Skeletal muscle satellite cell (primary cell): ENCODE results near the gene CCDC106.

Experiments
- H3K27me3 ChIP-seq: 2 replicates; pipeline ENCODE4 v1.7.0; 2013; ENCODE audit warnings: low read length; ENCODE audit not compliant: control insufficient read depth, insufficient read depth
- H3K36me3 ChIP-seq: 2 replicates; pipeline ENCODE4 v1.7.0; 2013; ENCODE audit warnings: mild to moderate bottlenecking, control low read depth, low read length; ENCODE audit not compliant: insufficient read depth
- H3K4me1 ChIP-seq: 2 replicates; pipeline ENCODE4 v1.7.0; 2013; ENCODE audit warnings: low read length; ENCODE audit not compliant: control insufficient read depth, insufficient read depth
- H3K4me2 ChIP-seq: 2 replicates; pipeline ENCODE4 v1.7.0; 2013; ENCODE audit warnings: mild to moderate bottlenecking, low read length
- H3K4me3 ChIP-seq: 2 replicates; pipeline ENCODE4 v1.7.0; 2013; ENCODE audit warnings: low read length
- H3K9ac ChIP-seq: 2 replicates; pipeline ENCODE4 v1.7.0; 2013; ENCODE audit warnings: mild to moderate bottlenecking, low read depth, low read length, moderate library complexity
- H3K9me3 ChIP-seq: replicated peaks from 2 replicates; pipeline ENCODE4 v1.7.0; 2013; ENCODE audit warnings: mild to moderate bottlenecking, control low read depth, low read length

CCDC106 gene

GRCh38 chr19:55685776-55686175 lies 37.8 kb downstream of the CCDC106 start:
- Histone ChIP-seq H3K27me3 (no peaks in the 10 kb centered on the region), H3K4me3 (no peak overlapping the region), H3K36me3 (peaks cover 67% of the 10 kb centered on the region), H3K4me1 (no peaks in the 10 kb centered on the region), H3K9me3 (no peaks in the 10 kb centered on the region), H3K4me2 (no peak overlapping the region), H3K9ac (no peak overlapping the region)

GRCh38 chr19:55686311-55687050 lies 38.5 kb downstream of the CCDC106 start:
- Histone ChIP-seq H3K9ac (no peak overlapping the region), H3K9me3 (no peaks in the 10 kb centered on the region), H3K4me2 (no peak overlapping the region), H3K36me3 (peaks cover 62% of the 10 kb centered on the region), H3K27me3 (no peaks in the 10 kb centered on the region), H3K4me1 (no peaks in the 10 kb centered on the region), H3K4me3 (no peak overlapping the region)

GRCh38 chr19:55687281-55688201 lies 39.5 kb downstream of the CCDC106 start:
- no peak overlapping the region for H3K9ac ChIP-seq
- no peaks in the 10 kb centered on the region for H3K27me3 ChIP-seq
- no peaks in the 10 kb centered on the region for H3K9me3 ChIP-seq
- peaks cover 57% of the 10 kb centered on the region for H3K36me3 ChIP-seq
- no peaks in the 10 kb centered on the region for H3K4me1 ChIP-seq
- H3K4me2 ChIP-seq = no peak overlapping the region
- no peak overlapping the region for H3K4me3 ChIP-seq

GRCh38 chr19:55688422-55689218 lies 40.6 kb downstream of the CCDC106 start:
- no peaks in the 10 kb centered on the region for H3K27me3 ChIP-seq
- no peak overlapping the region for H3K9ac ChIP-seq
- H3K36me3 ChIP-seq = peaks cover 61% of the 10 kb centered on the region

GRCh38 chr19:55689411-55690108 lies 41.5 kb downstream of the CCDC106 start:
- Histone ChIP-seq H3K4me1 (no peaks in the 10 kb centered on the region), H3K4me3 (no peak overlapping the region), H3K9ac (no peak overlapping the region), H3K36me3 (peaks cover 61% of the 10 kb centered on the region), H3K4me2 (no peak overlapping the region), H3K9me3 (no peaks in the 10 kb centered on the region), H3K27me3 (no peaks in the 10 kb centered on the region)

More at GRCh38 chr19:55688422-55689218, 40.6 kb downstream of the CCDC106 start:
- Histone ChIP-seq H3K4me3 (no peak overlapping the region), H3K9me3 (no peaks in the 10 kb centered on the region), H3K4me1 (no peaks in the 10 kb centered on the region), H3K4me2 (no peak overlapping the region)

- peaks cover 61% of the 10 kb centered on the region for H3K36me3 ChIP-seq
- no peaks in the 10 kb centered on the region for H3K9me3 ChIP-seq
- H3K4me3 ChIP-seq = no peak overlapping the region
- no peak overlapping the region for H3K4me2 ChIP-seq
- no peaks in the 10 kb centered on the region for H3K4me1 ChIP-seq
- no peaks in the 10 kb centered on the region for H3K27me3 ChIP-seq
- no peak overlapping the region for H3K9ac ChIP-seq
Observed at GRCh38 chr19:55690109-55690768, 42.2 kb downstream of the CCDC106 start.

GRCh38 chr19:55690769-55691545 lies 42.9 kb downstream of the CCDC106 start:
- no peaks in the 10 kb centered on the region for H3K27me3 ChIP-seq
- H3K4me1 ChIP-seq = no peaks in the 10 kb centered on the region
- H3K4me2 ChIP-seq = no peak overlapping the region
- H3K9ac ChIP-seq = no peak overlapping the region
- peaks cover 61% of the 10 kb centered on the region for H3K36me3 ChIP-seq
- no peaks in the 10 kb centered on the region for H3K9me3 ChIP-seq
- H3K4me3 ChIP-seq = no peak overlapping the region

- Histone ChIP-seq H3K9me3 (no peaks in the 10 kb centered on the region), H3K4me2 (no peak overlapping the region), H3K4me3 (no peak overlapping the region), H3K9ac (no peak overlapping the region), H3K4me1 (no peaks in the 10 kb centered on the region), H3K36me3 (peaks cover 61% of the 10 kb centered on the region), H3K27me3 (no peaks in the 10 kb centered on the region)
Observed at GRCh38 chr19:55691561-55692481, 43.8 kb downstream of the CCDC106 start.

GRCh38 chr19:55692681-55693081 lies 44.7 kb downstream of the CCDC106 start:
- H3K4me1 ChIP-seq = no peaks in the 10 kb centered on the region
- no peak overlapping the region for H3K4me3 ChIP-seq
- H3K9ac ChIP-seq = no peak overlapping the region
- H3K9me3 ChIP-seq = no peaks in the 10 kb centered on the region
- H3K27me3 ChIP-seq = no peaks in the 10 kb centered on the region
- peaks cover 67% of the 10 kb centered on the region for H3K36me3 ChIP-seq
- no peak overlapping the region for H3K4me2 ChIP-seq
